NCI-H1930 (cell line): ENCODE results near the gene TRMT13.
"Not testable (repeated sequence)": the region's sequence is repeated elsewhere in the genome, so short reads cannot be mapped to it uniquely, and the experiment has no call there.

ENCODE experiments used
- DNase-seq, 2 experiments: peaks; one replicate each; lab custom pipeline; 2025; lab: John Stamatoyannopoulos, UW

Gene TRMT13

DNA sequence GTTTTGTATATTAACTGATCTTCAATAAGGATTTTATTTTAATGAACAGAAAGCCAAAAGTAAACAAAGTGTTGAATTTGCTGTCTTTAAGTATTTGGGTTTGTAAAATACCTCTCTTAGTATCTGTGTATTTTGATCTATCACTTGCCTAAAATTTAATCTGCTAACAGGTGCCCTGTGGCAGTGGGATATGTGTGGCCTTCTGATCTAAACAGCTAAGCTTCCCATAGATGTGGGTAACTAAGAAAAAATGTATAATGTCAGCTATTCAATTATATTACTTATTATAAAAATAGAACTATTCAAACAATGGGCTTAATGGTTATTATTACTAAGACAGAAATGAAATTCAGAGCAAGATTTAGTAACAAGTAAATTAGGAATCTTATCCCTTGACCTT is 29.9 kb downstream of the TRMT13 start:
- DNase-seq = no peak

GRCh38 chr1:100164216-100164615 is 31.3 kb downstream of the TRMT13 start:
- DNase-seq = no peak

GRCh38 chr1:100164702-100165101 is 31.7 kb downstream of the TRMT13 start:
- DNase-seq = no peak

- DNase-seq = no peak
These were observed 35.1 kb downstream of the TRMT13 start for GRCh38 chr1:100168051-100168450.

GRCh38 chr1:100177295-100178041 is 44.5 kb downstream of the TRMT13 start:
- DNase-seq = no peak

DNA sequence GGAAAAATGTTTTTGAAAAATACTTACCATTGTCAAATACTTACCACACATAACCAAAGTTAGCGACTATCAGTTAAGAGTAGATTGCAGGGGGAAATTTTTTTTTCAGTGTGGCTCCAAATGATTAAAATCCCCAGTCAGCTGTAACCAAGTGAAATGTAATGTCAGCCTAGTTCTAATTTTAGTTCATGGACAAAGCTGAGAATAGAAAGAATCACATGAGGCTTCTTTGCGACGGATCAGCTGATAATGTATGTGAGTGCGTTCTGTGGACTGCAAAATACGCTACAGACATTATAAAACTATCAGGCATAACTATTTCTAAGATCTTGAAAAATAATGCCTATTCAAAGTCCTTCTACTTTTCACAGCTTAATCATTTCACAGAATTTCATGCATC is 45.1 kb downstream of the TRMT13 start, which contains the start of gene LRRC39:
Gene LRRC39 (minus strand): TSS at position 166 of the 400 bp plus-strand sequence. CDS start 9,740 bp downstream, outside the sequence.
- DNase-seq = no peak

GRCh38 chr1:100183370-100183769 is 50.4 kb downstream of the TRMT13 start:
- DNase-seq = no peak

DNA sequence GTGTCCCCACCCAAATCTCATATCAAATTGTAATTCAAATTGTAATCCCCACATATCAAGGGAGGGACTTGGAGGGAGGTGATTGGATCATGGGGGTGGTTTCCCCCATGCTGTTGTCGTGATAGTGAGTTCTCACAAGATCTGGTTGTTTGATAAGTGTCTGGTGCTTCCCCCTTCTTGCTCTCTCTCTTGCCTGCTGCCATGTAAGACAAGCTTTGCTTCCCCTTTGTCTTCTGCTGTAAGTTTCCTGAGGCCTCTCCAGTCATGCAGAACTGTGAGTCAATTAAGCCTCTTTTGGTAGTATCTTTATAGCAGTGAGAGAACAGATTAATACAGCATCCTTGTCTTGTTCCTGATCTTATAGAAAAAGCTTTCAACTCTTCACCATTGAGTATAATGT is 51.6 kb downstream of the TRMT13 start:
- no peak for DNase-seq

DNA sequence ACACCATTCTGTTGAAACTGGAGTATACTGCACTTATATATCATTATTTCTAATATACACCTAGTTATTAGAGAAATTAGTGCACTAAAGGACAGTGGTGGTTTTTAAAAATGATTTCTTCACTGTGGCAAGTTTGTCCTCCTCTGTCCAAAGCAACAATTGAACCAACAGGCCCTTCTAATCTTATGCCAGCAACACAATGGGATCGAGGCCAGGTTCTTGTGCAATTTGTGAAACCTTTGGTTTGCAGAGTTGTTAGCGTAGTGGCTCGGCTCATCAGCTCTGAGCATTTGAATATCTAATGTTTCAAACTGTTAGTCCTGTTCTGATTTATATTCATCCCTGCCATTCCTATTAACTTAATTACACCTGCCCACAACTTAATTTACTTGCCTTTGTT is 54.9 kb downstream of the TRMT13 start:
- no peak for DNase-seq

- DNase-seq = no peak
These were observed 55.7 kb downstream of the TRMT13 start for GRCh38 chr1:100188617-100189016.

DNA sequence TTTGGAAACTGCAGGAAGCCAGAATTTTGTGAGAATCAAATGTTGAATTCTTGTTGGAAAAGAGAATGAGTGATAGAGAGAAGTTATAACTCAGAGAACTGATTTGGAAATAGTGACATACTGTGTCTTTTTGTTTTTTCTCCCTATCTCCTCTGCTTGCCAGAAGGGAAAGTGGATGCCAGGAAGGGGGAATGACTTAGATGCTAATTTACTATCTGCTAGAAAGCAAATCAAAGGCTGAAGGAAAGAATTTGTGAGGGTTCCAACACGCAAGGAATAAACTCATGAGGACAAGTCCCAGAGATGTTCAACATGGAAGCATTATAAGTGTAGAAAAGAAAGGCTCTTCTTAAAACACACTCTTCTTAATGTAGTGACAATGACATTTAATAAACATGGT is 65.6 kb downstream of the TRMT13 start:
- DNase-seq = no peak

- not testable (repeated sequence) for DNase-seq
These were observed 67.1 kb downstream of the TRMT13 start for GRCh38 chr1:100200060-100200459.
